Measurements from ENCODE around the gene CTDSP1.
A peak's percentile ranks its signal among the peaks of the same experiment; 100 is the strongest.

CTDSP1 gene

DNA sequence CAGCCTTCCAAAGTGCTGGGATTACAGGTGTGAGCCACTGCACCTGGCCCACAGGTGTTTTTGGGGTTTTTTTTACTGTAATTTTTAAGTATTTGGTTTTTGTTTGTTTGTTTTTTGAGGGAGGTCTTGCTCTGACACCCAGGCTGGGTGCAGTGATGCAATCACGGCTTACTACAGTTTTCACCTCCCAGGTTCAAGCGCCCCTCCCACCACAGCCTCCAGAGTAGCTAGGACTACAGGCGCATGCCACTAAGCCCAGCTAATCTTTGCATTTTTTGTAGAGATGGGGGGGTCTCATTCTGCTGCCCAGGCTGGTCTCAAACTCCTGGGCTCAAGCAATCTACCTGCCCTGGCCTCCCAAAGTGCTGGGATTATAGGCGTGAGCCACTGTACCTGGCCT is 24.9 kb upstream of the CTDSP1 start:
- no peak overlapping the region for H2AFZ ChIP-seq (ENCODE audit: low read length)
- no peaks in the 10 kb centered on the region for H3K9me3 ChIP-seq (replicated peaks in 1 of 2; ENCODE audit: control insufficient read depth in 2 of 2, insufficient read depth in 1 of 2, low read depth in 1 of 2, low read length in 2 of 2)
- no peak overlapping the region for H3K27ac ChIP-seq (replicated peaks; ENCODE audit: low read length)
- peaks cover 0 to 28% (median 2%) of the 10 kb centered on the region in 3 experiments for H3K27me3 ChIP-seq (ENCODE audit: control insufficient read depth in 3 of 3, insufficient read depth in 3 of 3, low read depth in 1 of 3, low read length in 3 of 3)
- no peak overlapping the region for H3K18ac ChIP-seq (ENCODE audit: low read length)
- no peak overlapping the region for H3K4me3 ChIP-seq (ENCODE audit: low read length in 2 of 2)
- H3K79me1 ChIP-seq (ENCODE audit: low read depth, low read length), result no peaks in the 10 kb centered on the region
- no peaks in the 10 kb centered on the region for H3K36me3 ChIP-seq (replicated peaks in 1 of 2; ENCODE audit: control insufficient read depth in 2 of 2, insufficient read depth in 2 of 2, low read length in 2 of 2)
- H3K4me1 ChIP-seq (ENCODE audit: control insufficient read depth in 2 of 2, insufficient read depth in 1 of 2, low read depth in 1 of 2, low read length in 2 of 2), result no peaks in the 10 kb centered on the region
- no peak overlapping the region for H3K14ac ChIP-seq (ENCODE audit: low read length)
- no peak for DNase-seq (ENCODE audit: low spot score)
- H2BK5ac ChIP-seq (ENCODE audit: low read length), result no peak overlapping the region
- H4K91ac ChIP-seq (ENCODE audit: low read depth, low read length, poor library complexity), result no peak overlapping the region
- WGBS, 2 donors (ENCODE audit: extremely low coverage in 2 of 2, insufficient read length in 2 of 2, insufficient replicate concordance in 1 of 2), result no CpG with 5 or more reads among the region's 4 CpGs
- no peak overlapping the region for H2BK120ac ChIP-seq (ENCODE audit: low read depth, low read length)
- no peak overlapping the region for H3K9ac ChIP-seq (ENCODE audit: low read depth, low read length, poor library complexity)
- H2BK15ac ChIP-seq (ENCODE audit: low read length), result no peak overlapping the region
- H4K8ac ChIP-seq (ENCODE audit: low read depth, low read length), result no peak overlapping the region
- H3K4me2 ChIP-seq (ENCODE audit: insufficient read depth, low read length, poor library complexity, severe bottlenecking), result no peak overlapping the region
- no peak overlapping the region for H2BK12ac ChIP-seq (ENCODE audit: low read length)
- no peak overlapping the region for H3K23ac ChIP-seq (ENCODE audit: low read depth, low read length, poor library complexity)
- H2AK5ac ChIP-seq (ENCODE audit: low read depth, low read length), result no peak overlapping the region
- no peak overlapping the region for H3K4ac ChIP-seq (ENCODE audit: low read length)

DNA sequence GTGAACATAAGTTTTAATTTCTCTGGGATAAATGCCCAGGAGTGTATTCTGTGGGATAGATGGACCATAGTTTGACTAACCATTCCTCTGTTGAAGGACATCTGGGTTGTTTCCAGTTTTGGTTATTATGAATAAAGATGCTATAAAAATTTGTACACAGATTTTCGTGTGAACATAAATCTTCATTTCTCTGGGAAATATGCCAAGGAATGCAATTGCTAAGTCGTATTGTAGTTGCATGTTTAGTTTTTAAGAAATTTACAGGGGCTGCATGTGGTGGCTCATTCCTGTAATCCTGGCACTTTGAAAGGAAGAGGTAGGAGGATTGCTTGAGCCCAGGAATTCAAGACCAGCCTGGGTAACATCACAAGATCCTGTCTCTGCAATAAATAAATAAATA is 24.5 kb upstream of the CTDSP1 start:
- Histone ChIP-seq H2BK15ac (ENCODE audit: low read length) (no peak overlapping the region), H2AFZ (ENCODE audit: low read length) (no peak overlapping the region), H3K79me1 (ENCODE audit: low read depth, low read length) (no peaks in the 10 kb centered on the region), H3K4me3 (ENCODE audit: low read length in 2 of 2) (no peak overlapping the region), H3K4ac (ENCODE audit: low read length) (no peak overlapping the region), H4K91ac (ENCODE audit: low read depth, low read length, poor library complexity) (no peak overlapping the region), H3K36me3 (replicated peaks in 1 of 2; ENCODE audit: control insufficient read depth in 2 of 2, insufficient read depth in 2 of 2, low read length in 2 of 2) (no peaks in the 10 kb centered on the region), H2BK12ac (ENCODE audit: low read length) (no peak overlapping the region), H2BK120ac (ENCODE audit: low read depth, low read length) (no peak overlapping the region), H3K4me2 (ENCODE audit: insufficient read depth, low read length, poor library complexity, severe bottlenecking) (no peak overlapping the region), H4K8ac (ENCODE audit: low read depth, low read length) (no peak overlapping the region), H2BK5ac (ENCODE audit: low read length) (no peak overlapping the region), H3K23ac (ENCODE audit: low read depth, low read length, poor library complexity) (no peak overlapping the region), H3K14ac (ENCODE audit: low read length) (no peak overlapping the region), H3K27ac (replicated peaks; ENCODE audit: low read length) (no peak overlapping the region), H3K18ac (ENCODE audit: low read length) (no peak overlapping the region), H2AK5ac (ENCODE audit: low read depth, low read length) (no peak overlapping the region), H3K9me3 (replicated peaks in 1 of 2; ENCODE audit: control insufficient read depth in 2 of 2, insufficient read depth in 1 of 2, low read depth in 1 of 2, low read length in 2 of 2) (no peaks in the 10 kb centered on the region), H3K27me3 (ENCODE audit: control insufficient read depth in 3 of 3, insufficient read depth in 3 of 3, low read depth in 1 of 3, low read length in 3 of 3) (peaks cover 0 to 24% (median under 1%) of the 10 kb centered on the region in 3 experiments), H3K9ac (ENCODE audit: low read depth, low read length, poor library complexity) (no peak overlapping the region), H3K4me1 (ENCODE audit: control insufficient read depth in 2 of 2, insufficient read depth in 1 of 2, low read depth in 1 of 2, low read length in 2 of 2) (no peaks in the 10 kb centered on the region)
- WGBS, 2 donors (ENCODE audit: extremely low coverage in 2 of 2, insufficient read length in 2 of 2, insufficient replicate concordance in 1 of 2), result no CpG with 5 or more reads among the region's 2 CpGs
- no peak for DNase-seq (ENCODE audit: low spot score)

DNA sequence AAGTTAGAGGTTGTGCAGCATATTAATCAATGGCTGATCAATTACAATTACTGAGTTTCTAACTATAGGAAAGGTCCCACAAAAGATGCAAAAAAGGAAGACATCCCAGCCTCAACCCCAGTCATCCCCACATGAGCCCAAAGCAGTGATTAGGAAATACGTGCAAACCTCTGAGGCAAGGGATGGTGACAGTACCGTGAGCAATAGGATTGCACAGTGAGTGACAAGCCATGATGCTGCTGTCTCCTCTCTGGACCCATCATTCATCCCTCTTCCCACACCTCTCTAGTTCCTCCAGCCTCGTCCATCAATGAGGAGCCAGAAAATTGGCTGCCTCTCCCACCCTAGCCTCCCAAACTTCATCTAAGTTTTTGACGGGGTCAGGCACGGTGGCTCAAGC is 21.6 kb upstream of the CTDSP1 start:
- Histone ChIP-seq H3K23ac (ENCODE audit: low read depth, low read length, poor library complexity) (no peak overlapping the region), H3K9ac (ENCODE audit: low read depth, low read length, poor library complexity) (no peak overlapping the region), H4K91ac (ENCODE audit: low read depth, low read length, poor library complexity) (peak overlapping the region; percentile 6), H4K8ac (ENCODE audit: low read depth, low read length) (no peak overlapping the region), H3K4me2 (ENCODE audit: insufficient read depth, low read length, poor library complexity, severe bottlenecking) (no peak overlapping the region), H3K27me3 (ENCODE audit: control insufficient read depth in 3 of 3, insufficient read depth in 3 of 3, low read depth in 1 of 3, low read length in 3 of 3) (peaks cover 0 to 20% (median 0%) of the 10 kb centered on the region in 3 experiments), H2BK5ac (ENCODE audit: low read length) (no peak overlapping the region), H2AFZ (ENCODE audit: low read length) (no peak overlapping the region), H3K27ac (replicated peaks; ENCODE audit: low read length) (no peak overlapping the region), H3K4me1 (ENCODE audit: control insufficient read depth in 2 of 2, insufficient read depth in 1 of 2, low read depth in 1 of 2, low read length in 2 of 2) (no peaks in the 10 kb centered on the region), H3K14ac (ENCODE audit: low read length) (no peak overlapping the region), H3K18ac (ENCODE audit: low read length) (no peak overlapping the region), H3K4ac (ENCODE audit: low read length) (no peak overlapping the region), H3K79me1 (ENCODE audit: low read depth, low read length) (no peaks in the 10 kb centered on the region), H2BK15ac (ENCODE audit: low read length) (no peak overlapping the region), H2BK120ac (ENCODE audit: low read depth, low read length) (no peak overlapping the region), H3K9me3 (replicated peaks in 1 of 2; ENCODE audit: control insufficient read depth in 2 of 2, insufficient read depth in 1 of 2, low read depth in 1 of 2, low read length in 2 of 2) (no peaks in the 10 kb centered on the region), H2BK12ac (ENCODE audit: low read length) (no peak overlapping the region), H3K36me3 (replicated peaks in 1 of 2; ENCODE audit: control insufficient read depth in 2 of 2, insufficient read depth in 2 of 2, low read length in 2 of 2) (no peaks in the 10 kb centered on the region), H3K4me3 (ENCODE audit: low read length in 2 of 2) (no peak overlapping the region), H2AK5ac (ENCODE audit: low read depth, low read length) (no peak overlapping the region)
- WGBS, 2 donors (ENCODE audit: extremely low coverage in 2 of 2, insufficient read length in 2 of 2, insufficient replicate concordance in 1 of 2), result no CpG with 5 or more reads among the region's 5 CpGs
- no peak for DNase-seq (ENCODE audit: low spot score)

GRCh38 chr2:218381916-218382366 is 17.7 kb upstream of the CTDSP1 start, which contains the start of gene SLC11A1:
SLC11A1 (plus strand) TSS chr2:218382273; CDS start chr2:218382369, 96 bp downstream.
- Histone ChIP-seq H3K27ac (replicated peaks; ENCODE audit: low read length) (no peak within 1 kb of the TSS), H3K9me3 (replicated peaks in 1 of 2; ENCODE audit: control insufficient read depth in 2 of 2, insufficient read depth in 1 of 2, low read depth in 1 of 2, low read length in 2 of 2) (no peaks in the 10 kb centered on the region), H2AK5ac (ENCODE audit: low read depth, low read length) (no peak within 1 kb of the TSS), H3K4ac (ENCODE audit: low read length) (no peak within 1 kb of the TSS), H3K4me2 (ENCODE audit: insufficient read depth, low read length, poor library complexity, severe bottlenecking) (no peak within 1 kb of the TSS), H3K36me3 (replicated peaks in 1 of 2; ENCODE audit: control insufficient read depth in 2 of 2, insufficient read depth in 2 of 2, low read length in 2 of 2) (no peaks in the 10 kb centered on the region), H3K9ac (ENCODE audit: low read depth, low read length, poor library complexity) (no peak within 1 kb of the TSS), H2BK12ac (ENCODE audit: low read length) (no peak within 1 kb of the TSS), H4K8ac (ENCODE audit: low read depth, low read length) (no peak within 1 kb of the TSS), H3K23ac (ENCODE audit: low read depth, low read length, poor library complexity) (no peak within 1 kb of the TSS), H3K79me1 (ENCODE audit: low read depth, low read length) (no peaks in the 10 kb centered on the region), H2BK5ac (ENCODE audit: low read length) (peak within 1 kb of the TSS; percentile 68), H3K27me3 (ENCODE audit: control insufficient read depth in 3 of 3, insufficient read depth in 3 of 3, low read depth in 1 of 3, low read length in 3 of 3) (peaks cover 0 to 36% (median 5%) of the 10 kb centered on the region in 3 experiments), H2AFZ (ENCODE audit: low read length) (no peak within 1 kb of the TSS), H3K4me3 (ENCODE audit: low read length in 2 of 2) (peak within 1 kb of the TSS in 1 of 2 donors; percentile 31), H3K14ac (ENCODE audit: low read length) (peak within 1 kb of the TSS; percentile 27), H2BK120ac (ENCODE audit: low read depth, low read length) (no peak within 1 kb of the TSS), H3K4me1 (ENCODE audit: control insufficient read depth in 2 of 2, insufficient read depth in 1 of 2, low read depth in 1 of 2, low read length in 2 of 2) (no peaks in the 10 kb centered on the region), H3K18ac (ENCODE audit: low read length) (peak within 1 kb of the TSS; percentile 67), H2BK15ac (ENCODE audit: low read length) (no peak within 1 kb of the TSS), H4K91ac (ENCODE audit: low read depth, low read length, poor library complexity) (no peak within 1 kb of the TSS)
- no CpG with 5 or more reads among the region's 13 CpGs for WGBS, 2 donors (ENCODE audit: extremely low coverage in 2 of 2, insufficient read length in 2 of 2, insufficient replicate concordance in 1 of 2)
- DNase-seq (ENCODE audit: low spot score), result no peak

Data from neuronal stem cell (in vitro differentiated cells).